HepG2 (cell line): ENCODE data around the gene CS. TPM values are rescaled to one million over a fixed set of nuclear protein-coding genes. Genes with fewer than 3 reads are reported as not detected.
A peak's percentile ranks its signal among the peaks of the same experiment; 100 is the strongest.

ENCODE experiments used
- ARHGAP35 ChIP-seq: sonication (generic); formaldehyde crosslinking; IDR thresholded peaks from 2 replicates; pipeline ENCODE4 v1.9.0; 2022; ENCODE audit warnings: mild to moderate bottlenecking, inconsistent platforms, moderate library complexity, missing genetic modification reagents, borderline replicate concordance
- GLI4 ChIP-seq: sonication (generic); formaldehyde crosslinking; IDR thresholded peaks from 2 replicates; pipeline ENCODE4 v1.5.1; 2020; ENCODE audit warnings: missing genetic modification reagents, mild to moderate bottlenecking, moderate library complexity, borderline replicate concordance
- HDAC2 ChIP-seq: sonication (generic); formaldehyde crosslinking; IDR thresholded peaks from 2 replicates; pipeline ENCODE4 v1.4.0; 2020; ENCODE audit warnings: missing genetic modification reagents
- HNF4A ChIP-seq: sonication (generic); formaldehyde crosslinking; IDR thresholded peaks from 2 replicates; pipeline ENCODE4 v1.4.0; 2020; ENCODE audit warnings: missing genetic modification reagents
- HNRNPL ChIP-seq: fragments of 200-400 bp; formaldehyde crosslinking; IDR thresholded peaks from 2 replicates; pipeline ENCODE4 v1.6.1; 2017; ENCODE audit warnings: mild to moderate bottlenecking, low read depth, low read length
- IRX3 ChIP-seq: sonication (generic); formaldehyde crosslinking; IDR thresholded peaks from 2 replicates; pipeline ENCODE4 v1.8.1; 2023; ENCODE audit warnings: mild to moderate bottlenecking, low read depth, missing genetic modification reagents, borderline replicate concordance
- KDM1A ChIP-seq: IDR thresholded peaks from 2 replicates; pipeline ENCODE4 v1.6.1; 2016; ENCODE audit warnings: missing compliant biosample characterization
- KDM6A ChIP-seq: IDR thresholded peaks from 2 replicates; pipeline ENCODE4 v1.6.1; 2016; ENCODE audit warnings: low read depth
- NFKB2 ChIP-seq: sonication (generic); formaldehyde crosslinking; IDR thresholded peaks from 2 replicates; pipeline ENCODE4 v1.4.0; 2020; ENCODE audit warnings: missing genetic modification reagents, borderline replicate concordance
- NR1H2 ChIP-seq: sonication (generic); formaldehyde crosslinking; IDR thresholded peaks from 2 replicates; pipeline ENCODE4 v1.8.1; 2022; ENCODE audit warnings: low read depth, missing genetic modification reagents, borderline replicate concordance
- PCBP1 ChIP-seq: fragments of 200-400 bp; formaldehyde crosslinking; IDR thresholded peaks from 2 replicates; pipeline ENCODE4 v1.6.1; 2017; ENCODE audit warnings: mild to moderate bottlenecking, low read depth, low read length, borderline replicate concordance
- PPARG ChIP-seq: conservative IDR thresholded peaks from 2 replicates; pipeline ENCODE4 v1.6.1; 2016; ENCODE audit warnings: missing biosample characterization, missing genetic modification reagents
- RXRB ChIP-seq: IDR thresholded peaks from 2 replicates; pipeline ENCODE4 v1.6.1; 2016; ENCODE audit warnings: borderline replicate concordance, missing genetic modification reagents, missing compliant biosample characterization
- TAF1 ChIP-seq: sonication (generic); formaldehyde crosslinking; IDR thresholded peaks from 2 replicates; pipeline ENCODE4 v1.4.0; 2020; ENCODE audit warnings: missing genetic modification reagents
- TCF7 ChIP-seq: sonication (generic); IDR thresholded peaks from 2 replicates; pipeline ENCODE4 v1.6.1; 2016; ENCODE audit warnings: antibody characterized with exemption, low read depth
- YY1 ChIP-seq: IDR thresholded peaks from 2 replicates; pipeline ENCODE4 v1.6.1; 2011; ENCODE audit warnings: low read length, low read depth, moderate library complexity, mild to moderate bottlenecking; ENCODE audit not compliant: insufficient read depth, insufficient replicate concordance
- ZNF124 ChIP-seq: sonication (generic); formaldehyde crosslinking; IDR thresholded peaks from 2 replicates; pipeline ENCODE4 v1.4.0; 2020; ENCODE audit warnings: missing genetic modification reagents
- ZNF251 ChIP-seq: sonication (generic); formaldehyde crosslinking; IDR thresholded peaks from 2 replicates; pipeline ENCODE4 v1.9.0; 2021; ENCODE audit warnings: mild to moderate bottlenecking, missing genetic modification reagents
- ZNF263 ChIP-seq: sonication (generic); formaldehyde crosslinking; IDR thresholded peaks from 2 replicates; pipeline ENCODE4 v1.4.0; 2020; ENCODE audit warnings: missing genetic modification reagents
- ZNF792 ChIP-seq: IDR thresholded peaks from 2 replicates; pipeline ENCODE4 v1.6.1; 2016
- polyA plus RNA-seq, 8 experiments: library from polyadenylated mRNA; depleted of rRNA in 3 of 8; stranded (reverse) in 7 of 8; unstranded in 1 of 8; fragments of >200 nt; fragmentation: Illumina TruSeq in 4 of 8; extraction: Trizol in 4 of 8; gene quantifications; 2 replicates each; pipeline versions ENCODE4 v1.2.1 to v1.2.3, GENCODE V29; 2011 to 2016; ENCODE audit warnings: low read depth in 4 of 8, missing spikeins in 1 of 8, mixed read lengths in 1 of 8; ENCODE audit not compliant: insufficient read depth in 1 of 8
- total RNA-seq, 5 experiments: library from RNA; depleted of rRNA; stranded (reverse); fragments of >200 nt; fragmentation: Illumina TruSeq; extraction: Trizol; gene quantifications; 2 replicates each; pipeline ENCODE4 v1.2.3, GENCODE V29; 2016; ENCODE audit warnings: low read depth in 1 of 5
- TF ChIP-seq, protein P1 (sequence below), 2 experiments: sonication (generic) in 1 of 2; formaldehyde crosslinking in 1 of 2; IDR thresholded peaks; 2 replicates each; pipeline versions ENCODE4 v1.6.1 to v1.9.0; 2014 to 2022; ENCODE audit warnings: antibody characterized with exemption in 1 of 2, borderline replicate concordance in 1 of 2, inconsistent platforms in 1 of 2, low read depth in 1 of 2, missing genetic modification reagents in 1 of 2
- TF ChIP-seq, protein P2 (sequence below): IDR thresholded peaks from 2 replicates; pipeline ENCODE4 v1.6.1; 2016; ENCODE audit warnings: control low read depth
- TF ChIP-seq, protein P3 (sequence below): sonication (generic); formaldehyde crosslinking; IDR thresholded peaks from 2 replicates; pipeline ENCODE4 v1.4.0; 2020; ENCODE audit warnings: missing genetic modification reagents; ENCODE audit errors: not compliant biosample characterization

The CS gene
- total and polyA plus RNA-seq, 2 of the 13 experiments (the other 11 are each of a cell fraction or from before 2014, with no cell fraction given), result 173 to 175 TPM

DNA sequence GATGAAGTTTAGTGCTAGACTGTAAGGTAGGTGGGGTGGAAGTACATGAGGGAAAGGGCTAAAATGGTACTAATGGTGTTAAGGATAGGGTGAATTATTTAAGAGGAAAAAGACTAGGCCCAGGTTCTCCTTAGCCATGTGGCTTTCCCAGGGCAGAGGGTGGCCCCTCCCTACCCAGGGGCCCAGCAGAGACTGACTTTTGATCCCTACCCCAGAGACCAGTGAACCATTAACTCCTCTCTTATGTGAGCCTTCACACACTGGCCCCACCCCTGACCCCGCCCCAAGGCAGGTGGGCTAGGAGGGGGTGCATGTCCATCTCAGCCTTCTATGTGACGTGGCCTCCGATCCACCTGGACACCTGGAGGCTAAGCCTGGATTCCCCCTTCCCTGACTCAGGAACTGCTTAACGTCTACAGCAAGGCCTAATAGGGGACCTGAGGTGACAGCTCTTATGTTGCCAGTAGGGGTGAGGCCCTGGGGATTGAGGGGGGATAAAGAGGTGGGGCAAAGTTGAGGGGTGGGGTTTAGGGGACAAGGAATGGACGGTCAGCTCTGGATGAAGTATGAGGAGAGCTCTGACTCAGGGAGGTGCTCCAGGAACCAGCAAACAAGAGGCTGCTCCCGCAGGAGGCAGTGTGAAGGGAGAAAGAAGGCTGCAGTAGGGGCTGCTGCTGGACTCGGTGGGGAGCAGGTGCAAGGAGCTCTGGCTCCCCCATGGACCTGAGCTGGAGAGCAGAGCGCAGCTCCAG is 69.5 kb downstream of the CS start (continued):
- TF ChIP-seq GLI4 (CRISPR knock-in tag) (peak; percentile 12; the same call in 1 of the 2 replicates), ARHGAP35 (CRISPR knock-in tag) (no peak), KDM6A (peak; percentile 80), YY1 (no peak), KDM1A (CRISPR knock-in tag) (no peak), PPARG (CRISPR knock-in tag) (peak; percentile 88), HNRNPL (no peak), IRX3 (CRISPR knock-in tag) (0 out of 2 replicates have a peak, but pooled peaks have one; percentile 18), HDAC2 (peak; percentile 32; the same call in 1 of the 2 replicates), TAF1 (CRISPR knock-in tag) (peak; percentile 57), ZNF124 (CRISPR knock-in tag) (0 out of 2 replicates have a peak, but pooled peaks have one; percentile 2), RXRB (peak; percentile 41; the same call in 1 of the 2 replicates), ZNF263 (peak; percentile 87), NFKB2 (CRISPR knock-in tag) (no peak), ZNF251 (CRISPR knock-in tag) (no peak), PCBP1 (no peak), TCF7 (peak; percentile 45; the same call in 1 of the 2 replicates), ZNF792 (peak; percentile 87), HNF4A (CRISPR knock-in tag) (peak; percentile 87), NR1H2 (CRISPR knock-in tag) (no peak)
- TF ChIP-seq, protein P1, sequence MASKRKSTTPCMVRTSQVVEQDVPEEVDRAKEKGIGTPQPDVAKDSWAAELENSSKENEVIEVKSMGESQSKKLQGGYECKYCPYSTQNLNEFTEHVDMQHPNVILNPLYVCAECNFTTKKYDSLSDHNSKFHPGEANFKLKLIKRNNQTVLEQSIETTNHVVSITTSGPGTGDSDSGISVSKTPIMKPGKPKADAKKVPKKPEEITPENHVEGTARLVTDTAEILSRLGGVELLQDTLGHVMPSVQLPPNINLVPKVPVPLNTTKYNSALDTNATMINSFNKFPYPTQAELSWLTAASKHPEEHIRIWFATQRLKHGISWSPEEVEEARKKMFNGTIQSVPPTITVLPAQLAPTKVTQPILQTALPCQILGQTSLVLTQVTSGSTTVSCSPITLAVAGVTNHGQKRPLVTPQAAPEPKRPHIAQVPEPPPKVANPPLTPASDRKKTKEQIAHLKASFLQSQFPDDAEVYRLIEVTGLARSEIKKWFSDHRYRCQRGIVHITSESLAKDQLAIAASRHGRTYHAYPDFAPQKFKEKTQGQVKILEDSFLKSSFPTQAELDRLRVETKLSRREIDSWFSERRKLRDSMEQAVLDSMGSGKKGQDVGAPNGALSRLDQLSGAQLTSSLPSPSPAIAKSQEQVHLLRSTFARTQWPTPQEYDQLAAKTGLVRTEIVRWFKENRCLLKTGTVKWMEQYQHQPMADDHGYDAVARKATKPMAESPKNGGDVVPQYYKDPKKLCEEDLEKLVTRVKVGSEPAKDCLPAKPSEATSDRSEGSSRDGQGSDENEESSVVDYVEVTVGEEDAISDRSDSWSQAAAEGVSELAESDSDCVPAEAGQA (IDR thresholded peaks at IDR 0.05; ENCODE audit: low read depth), result no peak
- TF ChIP-seq, protein P1 (CRISPR knock-in tag; IDR thresholded peaks at IDR 0.05; ENCODE audit: borderline replicate concordance), result no peak
- TF ChIP-seq, protein P2, sequence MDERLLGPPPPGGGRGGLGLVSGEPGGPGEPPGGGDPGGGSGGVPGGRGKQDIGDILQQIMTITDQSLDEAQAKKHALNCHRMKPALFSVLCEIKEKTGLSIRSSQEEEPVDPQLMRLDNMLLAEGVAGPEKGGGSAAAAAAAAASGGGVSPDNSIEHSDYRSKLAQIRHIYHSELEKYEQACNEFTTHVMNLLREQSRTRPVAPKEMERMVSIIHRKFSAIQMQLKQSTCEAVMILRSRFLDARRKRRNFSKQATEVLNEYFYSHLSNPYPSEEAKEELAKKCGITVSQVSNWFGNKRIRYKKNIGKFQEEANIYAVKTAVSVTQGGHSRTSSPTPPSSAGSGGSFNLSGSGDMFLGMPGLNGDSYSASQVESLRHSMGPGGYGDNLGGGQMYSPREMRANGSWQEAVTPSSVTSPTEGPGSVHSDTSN (CRISPR knock-in tag), result 0 out of 2 replicates have a peak, but pooled peaks have one; percentile 63
- TF ChIP-seq, protein P3, sequence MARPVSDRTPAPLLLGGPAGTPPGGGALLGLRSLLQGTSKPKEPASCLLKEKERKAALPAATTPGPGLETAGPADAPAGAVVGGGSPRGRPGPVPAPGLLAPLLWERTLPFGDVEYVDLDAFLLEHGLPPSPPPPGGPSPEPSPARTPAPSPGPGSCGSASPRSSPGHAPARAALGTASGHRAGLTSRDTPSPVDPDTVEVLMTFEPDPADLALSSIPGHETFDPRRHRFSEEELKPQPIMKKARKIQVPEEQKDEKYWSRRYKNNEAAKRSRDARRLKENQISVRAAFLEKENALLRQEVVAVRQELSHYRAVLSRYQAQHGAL (CRISPR knock-in tag), result peak; percentile 39
